Neural progenitor cell (in vitro differentiated cells): ENCODE data around the gene PRDM5. TPM values are rescaled to one million over a fixed set of nuclear protein-coding genes. Genes with fewer than 3 reads are reported as not detected.

ENCODE experiments used
- DNase-seq: peaks from one replicate; pipeline ENCODE4 v3.0.0-alpha.2; 2016; ENCODE audit warnings: low spot score
- H2AFZ ChIP-seq: fragments of 200-600 bp; sonication (generic); replicated peaks from 2 replicates; pipeline ENCODE4 v1.6.1; 2016; ENCODE audit warnings: antibody characterized with exemption
- H3F3A ChIP-seq: fragments of 200-600 bp; sonication (generic); 2 replicates; pipeline ENCODE4 v1.6.1; 2016; ENCODE audit warnings: antibody characterized with exemption, low read depth
- H3K27ac ChIP-seq: fragments of 200-600 bp; sonication (generic); 2 replicates; pipeline ENCODE4 v1.5.1; 2016; ENCODE audit warnings: mild to moderate bottlenecking
- H3K27me3 ChIP-seq: fragments of 200-600 bp; sonication (generic); 2 replicates; pipeline ENCODE4 v1.6.1; 2016; ENCODE audit warnings: mild to moderate bottlenecking, moderate library complexity
- H3K36me3 ChIP-seq: fragments of 200-600 bp; sonication (generic); 2 replicates; pipeline ENCODE4 v1.5.1; 2016
- H3K4me1 ChIP-seq: fragments of 200-600 bp; sonication (generic); 2 replicates; pipeline ENCODE4 v1.6.1; 2016; ENCODE audit warnings: mixed run types
- H3K4me2 ChIP-seq: fragments of 200-600 bp; sonication (generic); 2 replicates; pipeline ENCODE4 v1.6.1; 2016
- H3K4me3 ChIP-seq: fragments of 200-600 bp; sonication (generic); 2 replicates; pipeline ENCODE4 v1.5.1; 2016
- H3K79me2 ChIP-seq: fragments of 200-600 bp; sonication (generic); 2 replicates; pipeline ENCODE4 v1.6.1; 2016; ENCODE audit warnings: low read depth
- H3K9ac ChIP-seq: fragments of 200-600 bp; sonication (generic); 2 replicates; pipeline ENCODE4 v1.6.1; 2016
- H3K9me3 ChIP-seq: fragments of 200-600 bp; sonication (generic); 2 replicates; pipeline ENCODE4 v1.5.1; 2016; ENCODE audit warnings: low read depth
- H4K20me1 ChIP-seq: fragments of 200-600 bp; sonication (generic); 2 replicates; pipeline ENCODE4 v1.6.1; 2016; ENCODE audit warnings: low read depth
- H3K27ac Mint-ChIP-seq: 3 replicates; pipeline ENCODE4 v1.8.0; 2021; ENCODE audit warnings: mixed read lengths
- H3K27me3 Mint-ChIP-seq: 2 replicates; pipeline ENCODE4 v1.8.0; 2022; ENCODE audit warnings: low read depth, mild to moderate bottlenecking, inconsistent platforms, moderate library complexity, mixed read lengths; ENCODE audit not compliant: insufficient read depth
- H3K36me3 Mint-ChIP-seq: 3 replicates; pipeline ENCODE4 v1.8.0; 2021; ENCODE audit warnings: mixed read lengths
- H3K4me1 Mint-ChIP-seq: 3 replicates; pipeline ENCODE4 v1.8.0; 2021; ENCODE audit warnings: mixed read lengths
- H3K4me3 Mint-ChIP-seq: 3 replicates; pipeline ENCODE4 v1.8.0; 2021; ENCODE audit warnings: mild to moderate bottlenecking, moderate library complexity, mixed read lengths
- H3K9me3 Mint-ChIP-seq: 3 replicates; pipeline ENCODE4 v1.8.0; 2020; ENCODE audit warnings: mixed read lengths
- EZH2 ChIP-seq: fragments of 200-600 bp; sonication (generic); IDR thresholded peaks from 2 replicates; pipeline ENCODE4 v1.6.1; 2017; ENCODE audit warnings: antibody characterized with exemption, mild to moderate bottlenecking, moderate library complexity
- EZH2phosphoT487 ChIP-seq: fragments of 200-600 bp; sonication (generic); IDR thresholded peaks from 2 replicates; pipeline ENCODE4 v1.6.1; 2017; ENCODE audit warnings: antibody characterized with exemption
- total RNA-seq: library from RNA; depleted of rRNA; stranded (reverse); fragments of >200 nt; gene quantifications from 2 replicates; pipeline ENCODE4 v1.2.3, GENCODE V29; 2015; ENCODE audit warnings: low replicate concordance
- TF ChIP-seq, protein P1 (sequence below): fragments of 200-600 bp; sonication (generic); IDR thresholded peaks from 2 replicates; pipeline ENCODE4 v1.5.1; 2017; ENCODE audit warnings: antibody characterized with exemption, mild to moderate bottlenecking

Gene PRDM5
- total RNA-seq, 1 donor from 2014 or later = 51.7 TPM

DNA sequence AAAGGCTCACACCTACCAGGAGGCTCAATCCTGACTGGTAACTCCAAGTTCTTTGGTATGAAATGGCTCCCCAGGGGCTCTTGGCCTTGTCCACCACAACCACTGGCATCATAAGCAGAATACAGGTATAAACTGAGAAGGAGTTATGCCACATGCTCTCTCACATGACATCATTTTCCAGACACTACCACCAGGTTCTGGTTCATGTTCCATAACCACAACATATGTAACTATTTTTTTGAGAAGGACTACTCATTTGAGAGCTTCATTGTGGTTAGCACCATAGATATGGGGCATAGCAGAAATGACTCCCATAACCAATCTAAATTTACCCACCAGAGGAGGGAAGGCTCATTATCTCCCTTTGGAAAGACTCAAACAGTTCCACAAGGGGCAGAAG, 19.6 kb downstream of the PRDM5 start:
- no peak overlapping the region for H3K4me3 ChIP-seq
- H3K4me2 ChIP-seq = no peak overlapping the region
- no peak overlapping the region for H2AFZ ChIP-seq
- TF ChIP-seq EZH2 = no peak
- TF ChIP-seq EZH2phosphoT487 = no peak
- TF ChIP-seq, protein P1, sequence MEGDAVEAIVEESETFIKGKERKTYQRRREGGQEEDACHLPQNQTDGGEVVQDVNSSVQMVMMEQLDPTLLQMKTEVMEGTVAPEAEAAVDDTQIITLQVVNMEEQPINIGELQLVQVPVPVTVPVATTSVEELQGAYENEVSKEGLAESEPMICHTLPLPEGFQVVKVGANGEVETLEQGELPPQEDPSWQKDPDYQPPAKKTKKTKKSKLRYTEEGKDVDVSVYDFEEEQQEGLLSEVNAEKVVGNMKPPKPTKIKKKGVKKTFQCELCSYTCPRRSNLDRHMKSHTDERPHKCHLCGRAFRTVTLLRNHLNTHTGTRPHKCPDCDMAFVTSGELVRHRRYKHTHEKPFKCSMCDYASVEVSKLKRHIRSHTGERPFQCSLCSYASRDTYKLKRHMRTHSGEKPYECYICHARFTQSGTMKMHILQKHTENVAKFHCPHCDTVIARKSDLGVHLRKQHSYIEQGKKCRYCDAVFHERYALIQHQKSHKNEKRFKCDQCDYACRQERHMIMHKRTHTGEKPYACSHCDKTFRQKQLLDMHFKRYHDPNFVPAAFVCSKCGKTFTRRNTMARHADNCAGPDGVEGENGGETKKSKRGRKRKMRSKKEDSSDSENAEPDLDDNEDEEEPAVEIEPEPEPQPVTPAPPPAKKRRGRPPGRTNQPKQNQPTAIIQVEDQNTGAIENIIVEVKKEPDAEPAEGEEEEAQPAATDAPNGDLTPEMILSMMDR = no peak
- no peak overlapping the region for H3K9ac ChIP-seq
- H3K27ac ChIP-seq = no peak overlapping the region
- peaks cover 6% of the 10 kb centered on the region for H3K36me3 ChIP-seq
- no peaks in the 10 kb centered on the region for H4K20me1 ChIP-seq
- no peaks in the 10 kb centered on the region for H3K4me1 ChIP-seq
- Mint-ChIP-seq H3K36me3 (peaks cover 8% of the 10 kb centered on the region), H3K9me3 (no peaks in the 10 kb centered on the region), H3K27ac (no peak overlapping the region), H3K4me1 (no peaks in the 10 kb centered on the region), H3K4me3 (no peak overlapping the region), H3K27me3 (peaks cover 4% of the 10 kb centered on the region)
- no peak for DNase-seq
- H3F3A ChIP-seq = no peaks in the 10 kb centered on the region
- peaks cover 5% of the 10 kb centered on the region for H3K79me2 ChIP-seq
- no peaks in the 10 kb centered on the region for H3K27me3 ChIP-seq
- H3K9me3 ChIP-seq = no peaks in the 10 kb centered on the region

DNA sequence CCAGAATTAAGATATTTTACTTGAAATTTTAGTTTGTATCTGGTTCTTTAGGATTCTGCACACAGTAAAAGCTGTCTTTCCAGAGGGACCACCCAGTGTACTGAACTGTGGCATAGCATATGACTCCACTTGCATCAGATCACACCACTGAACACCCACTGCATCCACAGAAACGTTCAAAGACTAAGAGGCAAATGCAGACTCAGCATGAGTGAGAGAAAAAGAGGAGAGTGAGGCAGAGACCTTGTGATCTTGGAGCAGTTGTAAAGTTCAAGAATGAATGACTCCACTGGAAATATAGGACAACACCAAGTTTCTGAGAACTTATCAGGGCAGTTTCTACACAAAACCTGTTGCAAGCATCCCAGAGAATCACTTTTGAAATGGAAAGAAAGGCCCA, 20.8 kb downstream of the PRDM5 start:
- Mint-ChIP-seq H3K9me3 (no peaks in the 10 kb centered on the region), H3K4me3 (no peak overlapping the region), H3K4me1 (no peaks in the 10 kb centered on the region), H3K27me3 (peaks cover 4% of the 10 kb centered on the region), H3K36me3 (peaks cover 6% of the 10 kb centered on the region), H3K27ac (no peak overlapping the region)
- Histone ChIP-seq H3K4me2 (no peak overlapping the region), H3K27me3 (no peaks in the 10 kb centered on the region), H3K9me3 (no peaks in the 10 kb centered on the region), H3K36me3 (peaks cover 6% of the 10 kb centered on the region), H3K4me1 (no peaks in the 10 kb centered on the region), H3K9ac (no peak overlapping the region), H3K79me2 (no peaks in the 10 kb centered on the region), H4K20me1 (no peaks in the 10 kb centered on the region), H2AFZ (no peak overlapping the region), H3K4me3 (no peak overlapping the region), H3F3A (no peaks in the 10 kb centered on the region), H3K27ac (no peak overlapping the region)
- TF ChIP-seq, protein P1 = no peak
- TF ChIP-seq EZH2phosphoT487 (no peak), EZH2 (no peak)
- no peak for DNase-seq

DNA sequence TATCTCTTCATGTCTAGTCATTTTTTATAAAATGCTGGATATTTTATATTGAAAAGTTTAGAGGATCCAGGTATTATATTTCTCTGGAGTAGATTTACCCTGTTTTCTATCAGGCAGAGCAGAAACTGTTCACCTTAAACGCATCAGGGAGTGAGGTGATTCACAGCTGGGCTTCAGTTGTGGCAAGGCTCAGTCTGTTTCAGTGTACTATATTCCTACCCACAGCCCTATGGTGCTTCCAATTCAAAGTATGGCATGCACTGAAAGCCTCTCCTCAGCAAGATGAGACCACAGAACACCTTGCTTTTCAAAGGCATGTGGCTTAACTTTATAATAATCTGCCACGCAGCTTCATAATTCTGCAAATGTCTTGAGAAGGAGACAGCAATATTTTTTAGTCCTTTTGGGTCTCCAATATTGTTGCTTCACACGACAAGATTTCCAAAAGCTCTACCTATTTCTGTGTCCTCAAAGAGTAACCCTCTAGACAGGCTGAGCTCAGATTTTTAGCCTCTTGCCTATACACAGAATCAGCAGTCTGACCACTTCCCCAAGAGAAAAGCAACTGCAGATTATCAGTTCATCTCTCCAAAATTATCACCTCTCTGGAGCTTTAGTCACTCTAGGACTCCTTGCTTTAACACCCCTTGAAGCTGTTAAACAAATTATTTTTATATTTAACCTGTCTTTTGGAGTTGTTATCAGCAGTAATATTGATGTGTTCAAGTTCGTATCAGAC, 24.4 kb downstream of the PRDM5 start:
- no peaks in the 10 kb centered on the region for H3F3A ChIP-seq
- H3K4me2 ChIP-seq = no peak overlapping the region
- Mint-ChIP-seq H3K9me3 (peaks cover 2% of the 10 kb centered on the region), H3K36me3 (peaks cover 2% of the 10 kb centered on the region), H3K4me1 (no peaks in the 10 kb centered on the region), H3K4me3 (no peak overlapping the region), H3K27me3 (peaks cover 4% of the 10 kb centered on the region), H3K27ac (no peak overlapping the region)
- H3K9ac ChIP-seq = no peak overlapping the region
- H2AFZ ChIP-seq = no peak overlapping the region
- no peak for DNase-seq
- H3K36me3 ChIP-seq = no peaks in the 10 kb centered on the region
- H3K27ac ChIP-seq = no peak overlapping the region
- H3K4me1 ChIP-seq = no peaks in the 10 kb centered on the region
- H3K79me2 ChIP-seq = peaks cover 5% of the 10 kb centered on the region
- TF ChIP-seq EZH2phosphoT487 (no peak), EZH2 (no peak)
- TF ChIP-seq, protein P1 = no peak
- no peaks in the 10 kb centered on the region for H3K27me3 ChIP-seq
- no peaks in the 10 kb centered on the region for H3K9me3 ChIP-seq
- H3K4me3 ChIP-seq = no peak overlapping the region
- no peaks in the 10 kb centered on the region for H4K20me1 ChIP-seq
